HCT116 (cell line): Measurements from ENCODE around the gene CLPTM1L. TPM values are rescaled to one million over a fixed set of nuclear protein-coding genes. Genes with fewer than 3 reads are reported as not detected.

Experiments
- ATAC-seq: fragments of 200-7000 bp; cut with Tn5 transposase; 2 replicates; pipeline ENCODE4 v1.9.1; 2020; ENCODE audit warnings: mild to moderate bottlenecking, moderate library complexity
- BruUV-seq: library from RNA; stranded (reverse); fragments of 400-500 nt; replicated peaks from 2 replicates; lab custom pipeline; 2021; lab: Mats Ljungman, UMichigan
- CTCF ChIA-PET: fragments of 300-600 bp; sonication (Branson Sonifier 250); formaldehyde crosslinking; loops from one replicate; lab custom pipeline; 2021; ENCODE audit warnings: antibody characterized with exemption; lab: Charles Lee
- POLR2A ChIA-PET: fragments of 300-600, 350-600 bp; sonication (Branson Sonifier 250); formaldehyde crosslinking; loops from one replicate; lab custom pipeline; 2021; ENCODE audit warnings: antibody characterized with exemption; lab: Charles Lee
- RAD21 ChIA-PET, 2 experiments: fragments of 300-600 bp; sonication (Branson Sonifier 250); formaldehyde crosslinking; loops; one replicate each; lab custom pipeline; 2023; ENCODE audit warnings: low total read pairs in 2 of 2; ENCODE audit not compliant: uncharacterized antibody in 2 of 2, unreplicated experiment in 2 of 2, low non-redundant PET in 1 of 2; lab: Charles Lee
- DNase-seq: peaks from one replicate; pipeline ENCODE4 v3.0.0-alpha.2; 2010; ENCODE audit warnings: low read depth, low spot score
- H2AFZ ChIP-seq: fragments of 200-600 bp; shearing (Covaris generic), sonication (generic); 2 replicates; pipeline ENCODE4 v1.6.1; 2017; ENCODE audit warnings: low read depth, mixed run types, mixed read lengths, antibody characterized with exemption, low read length; ENCODE audit not compliant: poor library complexity, severe bottlenecking
- H3K27ac ChIP-seq: 2 replicates; pipeline ENCODE4 v1.5.1; 2012; ENCODE audit warnings: low read depth, low read length
- H3K27me3 ChIP-seq: fragments of 200-600 bp; sonication (generic); 2 replicates; pipeline ENCODE4 v1.6.1; 2016; ENCODE audit warnings: mixed run types, low read length, mixed read lengths; ENCODE audit not compliant: insufficient read depth
- H3K36me3 ChIP-seq, 2 experiments: fragments of 200-500 bp in 1 of 2; fragments of 200-600 bp in 1 of 2; sonication (Bioruptor generic) in 1 of 2; sonication (generic) in 1 of 2; 2 replicates each; pipeline versions ENCODE4 v1.5.1 to v1.6.1; 2014 to 2016; ENCODE audit warnings: low read length in 2 of 2, inconsistent platforms in 1 of 2, mixed read lengths in 1 of 2, mixed run types in 1 of 2; ENCODE audit not compliant: insufficient read depth in 2 of 2, control insufficient read depth in 1 of 2
- H3K4me1 ChIP-seq, 2 experiments: fragments of 200-600 bp in 1 of 2; sonication (generic) in 1 of 2; 2 replicates each; pipeline versions ENCODE4 v1.5.1 to v1.6.1; 2012 to 2017; ENCODE audit warnings: low read length in 2 of 2, inconsistent platforms in 1 of 2, mild to moderate bottlenecking in 1 of 2, mixed read lengths in 1 of 2, mixed run types in 1 of 2, moderate library complexity in 1 of 2; ENCODE audit not compliant: insufficient read depth in 2 of 2, control insufficient read depth in 1 of 2
- H3K4me2 ChIP-seq: fragments of 200-600 bp; sonication (generic); 2 replicates; pipeline ENCODE4 v1.6.1; 2017; ENCODE audit warnings: mixed run types, low read length, mixed read lengths
- H3K4me3 ChIP-seq, 2 experiments: fragments of 200-600 bp in 1 of 2; sonication (generic) in 1 of 2; replicated peaks in 1 of 2; 2 replicates each; pipeline ENCODE4 v1.5.1; 2011 to 2016; ENCODE audit warnings: low read length in 2 of 2, control low read depth in 1 of 2, low read depth in 1 of 2, mild to moderate bottlenecking in 1 of 2, mixed read lengths in 1 of 2, mixed run types in 1 of 2
- H3K79me2 ChIP-seq: fragments of 200-600 bp; sonication (generic); 2 replicates; pipeline ENCODE4 v1.6.1; 2017; ENCODE audit warnings: mild to moderate bottlenecking, mixed run types, low read length, moderate library complexity, mixed read lengths; ENCODE audit not compliant: insufficient read depth
- H3K9ac ChIP-seq: fragments of 200-600 bp; sonication (generic); 2 replicates; pipeline ENCODE4 v1.6.1; 2016; ENCODE audit warnings: low read length, mixed read lengths
- H3K9me2 ChIP-seq: fragments of 200-600 bp; sonication (generic), shearing (Covaris generic); 2 replicates; pipeline ENCODE4 v1.6.1; 2017; ENCODE audit warnings: mixed run types, mild to moderate bottlenecking, moderate library complexity; ENCODE audit not compliant: insufficient read depth
- H3K9me3 ChIP-seq, 2 experiments: fragments of 200-500 bp in 1 of 2; fragments of 200-600 bp in 1 of 2; sonication (Bioruptor generic) in 1 of 2; sonication (generic) in 1 of 2; 2 replicates each; pipeline ENCODE4 v1.6.1; 2014 to 2017; ENCODE audit warnings: low read length in 2 of 2, mixed read lengths in 2 of 2, inconsistent platforms in 1 of 2, low read depth in 1 of 2, mild to moderate bottlenecking in 1 of 2, mixed run types in 1 of 2, moderate library complexity in 1 of 2; ENCODE audit not compliant: control insufficient read depth in 1 of 2, insufficient read depth in 1 of 2
- H4K20me1 ChIP-seq: fragments of 200-600 bp; sonication (generic), shearing (Covaris generic); 2 replicates; pipeline ENCODE4 v1.6.1; 2017; ENCODE audit warnings: mixed run types, mild to moderate bottlenecking, moderate library complexity; ENCODE audit not compliant: insufficient read depth
- CTCF ChIP-seq, 3 experiments: fragments of 200-600 bp in 1 of 3; sonication (generic) in 1 of 3; IDR thresholded peaks in 2 of 3; conservative IDR thresholded peaks in 1 of 3; 2 replicates each; pipeline ENCODE4 v1.5.1; 2012 to 2017; ENCODE audit warnings: low read depth in 2 of 3, low read length in 2 of 3, antibody characterized with exemption in 1 of 3, borderline replicate concordance in 1 of 3, control low read depth in 1 of 3, mild to moderate bottlenecking in 1 of 3, mixed read lengths in 1 of 3, mixed run types in 1 of 3, moderate library complexity in 1 of 3; ENCODE audit not compliant: insufficient read depth in 1 of 3
- ELF1 ChIP-seq: IDR thresholded peaks from 2 replicates; pipeline ENCODE4 v1.6.1; 2012; ENCODE audit warnings: low read depth, borderline replicate concordance
- EZH2 ChIP-seq: fragments of 200-600 bp; sonication (generic); IDR thresholded peaks from 2 replicates; pipeline ENCODE4 v1.6.1; 2017; ENCODE audit warnings: antibody characterized with exemption, mixed run types
- EZH2phosphoT487 ChIP-seq: fragments of 200-600 bp; IDR thresholded peaks from 2 replicates; pipeline ENCODE4 v1.6.1; 2018; ENCODE audit warnings: antibody characterized with exemption, borderline replicate concordance
- POLR2A ChIP-seq: IDR thresholded peaks from 2 replicates; pipeline ENCODE4 v1.7.0; 2011; ENCODE audit warnings: borderline replicate concordance; ENCODE audit not compliant: insufficient read depth, insufficient read length; ENCODE audit errors: extremely low read depth
- POLR2AphosphoS5 ChIP-seq: IDR thresholded peaks from 2 replicates; pipeline ENCODE4 v1.6.1; 2011; ENCODE audit warnings: mild to moderate bottlenecking, low read depth, low read length, moderate library complexity
- RAD21 ChIP-seq: IDR thresholded peaks from 2 replicates; pipeline ENCODE4 v1.6.1; 2012; ENCODE audit warnings: low read depth, mild to moderate bottlenecking
- SIN3A ChIP-seq: IDR thresholded peaks from 2 replicates; pipeline ENCODE4 v1.6.1; 2012; ENCODE audit warnings: low read depth
- TCF7L2 ChIP-seq: IDR thresholded peaks from 2 replicates; pipeline ENCODE4 v1.7.0; 2011; ENCODE audit warnings: borderline replicate concordance, inconsistent platforms; ENCODE audit not compliant: insufficient read depth, insufficient read length; ENCODE audit errors: extremely low read depth
- YY1 ChIP-seq: IDR thresholded peaks from 2 replicates; pipeline ENCODE4 v1.6.1; 2011; ENCODE audit warnings: low read length, low read depth, moderate library complexity, mild to moderate bottlenecking; ENCODE audit not compliant: insufficient replicate concordance; ENCODE audit errors: extremely low read depth
- ZBTB33 ChIP-seq: IDR thresholded peaks from 2 replicates; pipeline ENCODE4 v1.6.1; 2011; ENCODE audit warnings: mild to moderate bottlenecking, low read length, moderate library complexity; ENCODE audit not compliant: insufficient replicate concordance; ENCODE audit errors: extremely low read depth
- ZFX ChIP-seq: fragments of 450-650 bp; IDR thresholded peaks from 2 replicates; pipeline ENCODE4 v1.6.1; 2017
- intact Hi-C: fragments of 100-400 bp; cut with micrococcal nuclease; formaldehyde crosslinking; loops from 2 replicates; pipeline ENCODE4 v1.10.0; 2022
- total RNA-seq: library from RNA; stranded (reverse); gene quantifications from one replicate; pipeline ENCODE4 v1.2.1, GENCODE V29; 2021; ENCODE audit not compliant: unreplicated experiment

CLPTM1L gene
- total RNA-seq, 1 experiment from 2014 or later, result 98.4 TPM

- Histone ChIP-seq H3K36me3 (no peaks in the 10 kb centered on the region), H3K4me2 (no peak overlapping the region), H4K20me1 (no peaks in the 10 kb centered on the region), H3K9me2 (no peaks in the 10 kb centered on the region), H3K27ac (no peak overlapping the region), H3K79me2 (no peaks in the 10 kb centered on the region), H2AFZ (no peak overlapping the region), H3K4me1 (no peaks in the 10 kb centered on the region)
- POLR2A ChIA-PET, result no interaction called here
- intact Hi-C loops, result no loop called here
- TF ChIP-seq ZFX (no peak), TCF7L2 (no peak), POLR2A (no peak), POLR2AphosphoS5 (no peak), RAD21 (no peak), ELF1 (no peak), YY1 (no peak), EZH2 (no peak), CTCF (IDR thresholded peaks at IDR 0.05 in 2 of 3, conservative IDR thresholded peaks at IDR 0.05 in 1 of 3; ENCODE audit: borderline replicate concordance in 1 of 3, insufficient read depth in 1 of 3, low read depth in 2 of 3, low read length in 2 of 3) (no peak), EZH2phosphoT487 (no peak), SIN3A (no peak), ZBTB33 (no peak)
- TF ChIP-seq, all 23 proteins: peak for 0
- CTCF ChIA-PET, result no interaction called here
- RAD21 ChIA-PET, result no interaction called here
- BruUV-seq, result no TSS peak
- no peak overlapping the region for H3K9ac ChIP-seq
- no peak overlapping the region for H3K4me3 ChIP-seq
- H3K9me3 ChIP-seq, result no peaks in the 10 kb centered on the region
- H3K27me3 ChIP-seq, result peaks cover 20% of the 10 kb centered on the region; the same call in 1 of the 2 replicates
- DNase-seq, result no peak
- no peak for ATAC-seq
These were observed 14.2 kb upstream of the CLPTM1L start for GRCh38 chr5:1359031-1359645.
